SK-N-SH treated with all-trans-retinoic acid at 6 μM for 48 hours (cell line): ENCODE data around the gene KRTAP17-1.

Source experiments
- CREB5 ChIP-seq: fragments of 250-450 bp; sonication (Bioruptor Pico); IDR thresholded peaks from 2 replicates; pipeline ENCODE4 v1.5.1; 2020; ENCODE audit warnings: low read depth, mild to moderate bottlenecking, moderate library complexity
- ESRRG ChIP-seq: fragments of 250-450 bp; sonication (Bioruptor Pico); IDR thresholded peaks from 2 replicates; pipeline ENCODE4 v1.6.1; 2021; ENCODE audit warnings: mild to moderate bottlenecking
- SNAI2 ChIP-seq: fragments of 250-450 bp; sonication (Bioruptor Pico); IDR thresholded peaks from 2 replicates; pipeline ENCODE4 v1.5.0; 2020; ENCODE audit warnings: mild to moderate bottlenecking, moderate library complexity
- ZNF565 ChIP-seq: fragments of 450-650 bp; formaldehyde crosslinking; conservative IDR thresholded peaks from 2 replicates; pipeline ENCODE4 v1.5.0; 2020; ENCODE audit warnings: low read depth, mild to moderate bottlenecking, moderate library complexity

- TF ChIP-seq SNAI2 (CRISPR knock-in tag) (no peak), ZNF565 (CRISPR knock-in tag) (no peak), CREB5 (CRISPR knock-in tag) (no peak), ESRRG (no peak)
Measured at GRCh38 chr17:41347869-41348760, 32.6 kb upstream of the KRTAP17-1 start.
